ENCODE data around the gene PEPD. TPM values are rescaled to one million over a fixed set of nuclear protein-coding genes. Genes with fewer than 3 reads are reported as not detected.
A peak's percentile ranks its signal among the peaks of the same experiment; 100 is the strongest.

The PEPD gene
- total RNA-seq, 1 experiment from 2014 or later, result 90.9 TPM

- DNase-seq (ENCODE audit: low read depth), result no peak
Observed at GRCh38 chr19:33408538-33409434, 112.8 kb downstream of the PEPD start.

- DNase-seq (ENCODE audit: low read depth), result no peak
Observed at GRCh38 chr19:33408116-33408515, 113.5 kb downstream of the PEPD start.

- DNase-seq (ENCODE audit: low read depth), result no peak
Observed at GRCh38 chr19:33407716-33408115, 113.9 kb downstream of the PEPD start.

GRCh38 chr19:33407140-33407551 lies 114.4 kb downstream of the PEPD start:
- no peak for DNase-seq (ENCODE audit: low read depth)

GRCh38 chr19:33406521-33407139 lies 115.0 kb downstream of the PEPD start:
- peak; percentile 56 for DNase-seq (ENCODE audit: low read depth)

GRCh38 chr19:33405553-33406461 lies 115.8 kb downstream of the PEPD start:
- no peak for DNase-seq (ENCODE audit: low read depth)

- no peak for DNase-seq (ENCODE audit: low read depth)
Observed at GRCh38 chr19:33405254-33405552, 116.4 kb downstream of the PEPD start.

- no peak for DNase-seq (ENCODE audit: low read depth)
Observed at GRCh38 chr19:33404506-33405253, 116.9 kb downstream of the PEPD start.

GRCh38 chr19:33403973-33404304 lies 117.7 kb downstream of the PEPD start:
- no peak for DNase-seq (ENCODE audit: low read depth)

- no peak for DNase-seq (ENCODE audit: low read depth)
Observed at GRCh38 chr19:33403221-33403972, 118.2 kb downstream of the PEPD start.

GRCh38 chr19:33402421-33403220 lies 119.0 kb downstream of the PEPD start:
- DNase-seq (ENCODE audit: low read depth), result no peak

- no peak for DNase-seq (ENCODE audit: low read depth)
Observed at GRCh38 chr19:33401683-33402420, 119.7 kb downstream of the PEPD start.

GRCh38 chr19:33400856-33401682 lies 120.5 kb downstream of the PEPD start:
- no peak for DNase-seq (ENCODE audit: low read depth)

- no peak for DNase-seq (ENCODE audit: low read depth)
Observed at GRCh38 chr19:33399745-33400681, 121.6 kb downstream of the PEPD start.

- DNase-seq (ENCODE audit: low read depth), result no peak
Observed at GRCh38 chr19:33399081-33399744, 122.4 kb downstream of the PEPD start.

GRCh38 chr19:33398361-33399060 lies 123.1 kb downstream of the PEPD start:
- DNase-seq (ENCODE audit: low read depth), result no peak

All from HT1080 (cell line).